Fibroblast of villous mesenchyme (primary cell): ENCODE data around the gene RGS3. TPM values are rescaled to one million over a fixed set of nuclear protein-coding genes. Genes with fewer than 3 reads are reported as not detected.
A peak's percentile ranks its signal among the peaks of the same experiment; 100 is the strongest.

Experiments used
- DNase-seq: peaks from one replicate; pipeline ENCODE4 v3.0.0-alpha.2; 2010; ENCODE audit warnings: low read depth
- H3K4me3 ChIP-seq: 2 replicates; pipeline ENCODE4 v1.5.1; 2011; ENCODE audit warnings: low read depth, mild to moderate bottlenecking, low read length
- total RNA-seq: library from RNA; depleted of rRNA; stranded (reverse); fragments of >200 nt; gene quantifications from 2 replicates; pipeline ENCODE4 v1.2.3, GENCODE V29; 2012
- TF ChIP-seq, protein P1 (sequence below): IDR thresholded peaks from 2 replicates; pipeline ENCODE4 v1.5.1; 2012; ENCODE audit warnings: low read depth, mild to moderate bottlenecking, low read length; ENCODE audit not compliant: insufficient read depth

Gene RGS3
- total RNA-seq, 1 donor = 37.1 TPM

DNA sequence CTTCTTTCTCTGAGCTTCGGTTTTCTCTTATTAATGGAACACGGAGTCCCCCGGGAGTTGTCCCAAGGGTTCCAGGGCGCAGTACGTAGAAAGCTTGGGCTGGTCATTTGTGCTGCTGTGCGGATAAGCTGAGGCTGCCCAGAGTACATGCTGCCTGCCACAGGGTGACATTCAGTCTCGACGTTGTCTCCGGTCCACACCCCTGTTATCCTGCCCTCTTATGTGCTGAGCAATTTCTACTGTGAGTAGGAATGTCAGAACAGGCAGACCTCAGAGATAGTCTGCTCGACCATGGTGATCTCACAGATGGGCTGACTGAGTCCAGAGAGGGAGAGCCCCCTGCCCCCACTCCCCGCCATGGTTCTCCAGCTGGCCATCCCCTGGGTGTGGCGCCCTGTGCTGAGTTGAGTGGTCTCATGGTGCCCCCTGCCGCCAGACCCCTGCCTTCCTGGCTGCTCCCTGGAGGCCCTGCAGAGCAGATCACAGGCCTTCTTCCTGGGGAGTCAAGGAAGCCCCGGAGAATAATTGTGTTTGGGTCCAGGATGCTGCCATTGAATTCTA, 124.0 kb downstream of the RGS3 start:
- H3K4me3 ChIP-seq = no peak overlapping the region
- DNase-seq = peak; percentile 51
- TF ChIP-seq, protein P1, sequence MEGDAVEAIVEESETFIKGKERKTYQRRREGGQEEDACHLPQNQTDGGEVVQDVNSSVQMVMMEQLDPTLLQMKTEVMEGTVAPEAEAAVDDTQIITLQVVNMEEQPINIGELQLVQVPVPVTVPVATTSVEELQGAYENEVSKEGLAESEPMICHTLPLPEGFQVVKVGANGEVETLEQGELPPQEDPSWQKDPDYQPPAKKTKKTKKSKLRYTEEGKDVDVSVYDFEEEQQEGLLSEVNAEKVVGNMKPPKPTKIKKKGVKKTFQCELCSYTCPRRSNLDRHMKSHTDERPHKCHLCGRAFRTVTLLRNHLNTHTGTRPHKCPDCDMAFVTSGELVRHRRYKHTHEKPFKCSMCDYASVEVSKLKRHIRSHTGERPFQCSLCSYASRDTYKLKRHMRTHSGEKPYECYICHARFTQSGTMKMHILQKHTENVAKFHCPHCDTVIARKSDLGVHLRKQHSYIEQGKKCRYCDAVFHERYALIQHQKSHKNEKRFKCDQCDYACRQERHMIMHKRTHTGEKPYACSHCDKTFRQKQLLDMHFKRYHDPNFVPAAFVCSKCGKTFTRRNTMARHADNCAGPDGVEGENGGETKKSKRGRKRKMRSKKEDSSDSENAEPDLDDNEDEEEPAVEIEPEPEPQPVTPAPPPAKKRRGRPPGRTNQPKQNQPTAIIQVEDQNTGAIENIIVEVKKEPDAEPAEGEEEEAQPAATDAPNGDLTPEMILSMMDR = peak; percentile 62

DNA sequence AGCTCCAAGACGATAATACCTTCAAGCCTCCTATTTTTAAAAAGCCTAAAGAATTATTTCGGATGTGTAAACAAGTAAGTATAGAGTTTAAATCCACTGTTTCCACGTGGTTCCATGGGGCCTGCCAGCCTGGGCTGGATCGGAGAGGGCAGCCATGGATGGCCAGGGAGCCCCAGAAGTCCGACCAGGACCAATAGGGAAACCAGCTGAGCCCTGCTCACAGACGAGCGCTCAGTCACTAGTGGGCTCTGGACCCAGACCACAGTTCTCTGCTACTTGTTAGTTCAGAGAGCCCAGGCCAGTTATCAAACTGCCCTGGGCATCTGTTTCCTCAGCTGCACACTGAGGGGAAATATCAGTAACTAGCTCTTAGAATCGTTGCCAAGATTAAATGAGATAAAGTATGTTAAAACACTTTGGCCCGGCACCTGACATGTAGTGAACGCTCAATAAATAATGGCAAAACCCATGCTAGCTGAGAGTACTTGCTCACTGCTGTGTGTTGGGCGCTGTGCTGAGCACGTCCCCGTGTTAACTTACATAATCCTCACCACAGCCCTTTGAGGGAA, 124.8 kb downstream of the RGS3 start:
- H3K4me3 ChIP-seq = no peak overlapping the region
- TF ChIP-seq, protein P1 = no peak
- DNase-seq = no peak

DNA sequence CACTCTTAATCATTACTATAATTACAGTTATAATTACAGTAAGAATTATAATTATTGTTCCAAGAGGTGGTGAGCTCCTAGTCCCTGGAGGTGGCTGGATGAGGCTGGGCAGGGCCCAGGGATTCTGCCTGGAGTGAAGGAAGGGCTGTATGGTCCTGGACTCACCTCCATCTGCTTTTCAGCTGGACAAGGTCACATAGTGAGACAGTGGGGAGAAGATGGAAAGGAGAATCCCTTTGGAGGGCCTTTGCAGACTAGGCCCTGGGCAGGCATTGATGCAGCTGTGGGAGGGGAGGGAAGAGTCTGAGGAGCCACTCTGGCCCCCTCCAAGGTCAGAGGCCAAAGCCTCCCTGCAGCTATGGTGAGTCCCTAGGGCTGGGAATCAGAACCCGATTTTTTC, 125.4 kb downstream of the RGS3 start:
- DNase-seq = no peak
- TF ChIP-seq, protein P1 = no peak
- no peak overlapping the region for H3K4me3 ChIP-seq

DNA sequence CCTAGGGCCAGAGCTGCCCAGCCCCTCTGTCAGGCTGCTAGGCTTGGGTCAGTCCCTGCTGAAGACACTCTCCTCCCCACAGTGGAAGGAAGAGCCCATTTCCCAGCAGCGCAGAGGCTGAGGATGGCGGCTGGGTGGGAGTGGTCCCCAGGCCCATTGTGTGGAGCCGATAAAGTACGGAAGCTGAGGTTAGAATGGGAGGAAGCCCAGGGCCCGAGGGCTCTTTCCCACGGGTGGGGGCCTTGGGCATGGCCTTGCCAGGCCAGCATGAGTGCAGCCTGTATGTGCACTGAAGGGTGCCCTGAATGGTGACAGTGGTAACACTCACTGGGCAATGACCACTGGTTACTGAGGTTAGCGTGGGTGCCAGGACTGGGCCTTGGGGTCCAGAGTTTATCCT, 125.9 kb downstream of the RGS3 start:
- H3K4me3 ChIP-seq = no peak overlapping the region
- TF ChIP-seq, protein P1 = no peak
- no peak for DNase-seq

DNA sequence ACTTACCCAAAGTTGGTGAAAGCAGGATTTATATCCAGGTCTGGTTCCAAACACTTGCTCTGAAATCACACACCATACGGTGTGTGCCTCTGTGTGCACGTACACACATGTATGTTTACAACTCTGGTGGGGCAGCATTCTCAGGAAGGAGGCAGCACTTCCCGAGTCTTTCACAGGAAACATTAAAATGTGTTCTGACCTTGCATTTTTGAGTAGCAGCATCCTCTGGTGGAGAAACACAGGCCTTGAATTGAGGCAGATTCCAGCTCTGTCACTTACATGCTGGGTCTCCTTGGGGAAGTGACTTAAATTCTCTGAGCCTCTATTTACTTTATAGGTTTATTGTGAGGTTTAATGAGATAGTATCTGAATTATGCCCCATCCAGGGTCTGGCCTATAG, 126.4 kb downstream of the RGS3 start:
- DNase-seq = peak; percentile 51
- no peak overlapping the region for H3K4me3 ChIP-seq
- TF ChIP-seq, protein P1 = peak; percentile 68

DNA sequence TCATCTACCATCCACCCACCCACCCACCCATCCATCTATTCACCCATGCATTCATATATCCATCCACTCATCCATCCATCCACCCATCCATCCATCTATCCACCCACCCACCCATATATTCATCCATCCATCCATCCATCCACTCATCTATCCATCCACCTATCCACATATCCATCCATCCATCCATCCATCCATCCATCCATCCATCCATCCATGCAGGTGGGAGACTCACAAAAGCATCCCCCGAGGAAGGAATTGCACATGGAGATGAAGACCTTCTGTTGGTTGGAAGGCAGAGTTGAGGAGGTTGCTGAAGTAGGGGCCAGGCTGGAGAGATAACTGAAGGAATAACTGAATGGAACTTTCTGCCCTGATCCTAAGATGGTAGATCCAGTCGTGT, 126.9 kb downstream of the RGS3 start:
- no peak for DNase-seq
- TF ChIP-seq, protein P1 = no peak
- no peak overlapping the region for H3K4me3 ChIP-seq
